Upper lobe of left lung (tissue), 6 donors: ENCODE measurements around the gene SHOC2. TPM values are rescaled to one million over a fixed set of nuclear protein-coding genes. Genes with fewer than 3 reads are reported as not detected.

Experiments
- ATAC-seq, 2 donors: fragments of 200-7000 bp; cut with Tn5 transposase; one replicate each; pipeline ENCODE4 v1.9.1; 2022; ENCODE audit warnings: mild to moderate bottlenecking in 2 of 2, moderate library complexity in 2 of 2; ENCODE audit not compliant: low FRiP score in 2 of 2
- DNase-seq, 2 donors: peaks; one replicate each; pipeline ENCODE4 v3.0.0-alpha.2; 2019 to 2020
- H3K27ac ChIP-seq, 4 donors: fragments of 200-600 bp; sonication (generic); one replicate each; pipeline ENCODE4 v1.5.1; 2016 to 2019
- H3K27me3 ChIP-seq, 4 donors: fragments of 200-600 bp; sonication (generic); one replicate each; pipeline ENCODE4 v1.5.1; 2017 to 2019
- H3K36me3 ChIP-seq, 4 donors: fragments of 200-600 bp; sonication (generic); one replicate each; pipeline ENCODE4 v1.5.1; 2016 to 2019
- H3K4me1 ChIP-seq, 4 donors: fragments of 200-600 bp; sonication (generic); one replicate each; pipeline ENCODE4 v1.5.1; 2018 to 2019
- H3K4me3 ChIP-seq, 4 donors: fragments of 200-600 bp; sonication (generic); one replicate each; pipeline ENCODE4 v1.5.1; 2017 to 2019; ENCODE audit warnings: mild to moderate bottlenecking in 2 of 4, moderate library complexity in 1 of 4
- H3K9me3 ChIP-seq, 4 donors: fragments of 200-600 bp; sonication (generic); one replicate each; pipeline ENCODE4 v1.5.1; 2018 to 2019
- EP300 ChIP-seq, 4 donors: sonication (generic); formaldehyde crosslinking; IDR thresholded peaks; one replicate each; pipeline ENCODE4 v1.5.1; 2017; ENCODE audit warnings: antibody characterized with exemption in 4 of 4, control low read depth in 2 of 4
- POLR2A ChIP-seq, 4 donors: fragments of 450-650 bp; IDR thresholded peaks; one replicate each; pipeline ENCODE4 v1.5.1; 2016 to 2017; ENCODE audit warnings: antibody characterized with exemption in 4 of 4, mild to moderate bottlenecking in 2 of 4
- POLR2AphosphoS5 ChIP-seq, 2 donors: sonication (generic); formaldehyde crosslinking; IDR thresholded peaks; one replicate each; pipeline ENCODE4 v1.5.1; 2017; ENCODE audit warnings: antibody characterized with exemption in 2 of 2
- WGBS, 2 donors: methylation state at CpG; one replicate each; pipeline ENCODE4 v1.1.5; 2017 to 2018; 5-methylcytosine and 5-hydroxymethylcytosine counted together
- total RNA-seq, 6 donors: library from RNA; depleted of rRNA in 4 of 6; stranded (reverse); fragments of >200 nt in 4 of 6; gene quantifications; one replicate each; pipeline versions ENCODE4 v1.1.0 to v1.2.1, GENCODE V29; 2016 to 2021
- TF ChIP-seq, protein P1 (sequence below), 6 experiments: fragments of 450-650 bp in 4 of 6; fragments of 200-600 bp in 2 of 6; sonication (generic) in 2 of 6; IDR thresholded peaks; one replicate each; pipeline ENCODE4 v1.5.1; 2016 to 2019; ENCODE audit warnings: antibody characterized with exemption in 6 of 6
- donor health status: DM: no; HTN: no; CAD: no; lungs with moderate emphysema.
- donor health status: DM: no; HTN: yes; CAD: no; lungs with severe emphysema.

The SHOC2 gene
- total RNA-seq, 6 donors from 2014 or later: 24.2 to 117 (median 41.6) TPM

DNA sequence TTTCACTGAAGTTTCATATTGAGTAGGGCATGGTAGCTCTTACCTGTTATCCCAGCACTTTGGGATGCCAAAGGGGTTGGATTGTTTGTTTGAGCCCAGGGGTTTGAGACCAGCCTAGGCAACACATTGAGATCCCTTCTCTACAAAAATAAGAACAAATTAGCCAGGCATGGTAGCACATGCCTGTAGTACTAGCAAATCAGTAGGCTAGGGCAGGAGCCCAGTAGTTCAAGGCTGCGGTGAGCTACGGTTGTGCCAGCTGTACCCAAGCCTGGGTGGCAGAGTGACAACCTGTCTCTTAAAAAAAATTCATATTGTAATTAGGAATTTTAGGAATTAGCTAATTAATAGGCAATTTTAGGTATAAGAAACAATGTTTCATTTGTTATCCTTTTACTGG is 18.4 kb upstream of the SHOC2 start:
- TF ChIP-seq POLR2A (IDR thresholded peaks at IDR 0.05): no peak
- TF ChIP-seq, protein P1, sequence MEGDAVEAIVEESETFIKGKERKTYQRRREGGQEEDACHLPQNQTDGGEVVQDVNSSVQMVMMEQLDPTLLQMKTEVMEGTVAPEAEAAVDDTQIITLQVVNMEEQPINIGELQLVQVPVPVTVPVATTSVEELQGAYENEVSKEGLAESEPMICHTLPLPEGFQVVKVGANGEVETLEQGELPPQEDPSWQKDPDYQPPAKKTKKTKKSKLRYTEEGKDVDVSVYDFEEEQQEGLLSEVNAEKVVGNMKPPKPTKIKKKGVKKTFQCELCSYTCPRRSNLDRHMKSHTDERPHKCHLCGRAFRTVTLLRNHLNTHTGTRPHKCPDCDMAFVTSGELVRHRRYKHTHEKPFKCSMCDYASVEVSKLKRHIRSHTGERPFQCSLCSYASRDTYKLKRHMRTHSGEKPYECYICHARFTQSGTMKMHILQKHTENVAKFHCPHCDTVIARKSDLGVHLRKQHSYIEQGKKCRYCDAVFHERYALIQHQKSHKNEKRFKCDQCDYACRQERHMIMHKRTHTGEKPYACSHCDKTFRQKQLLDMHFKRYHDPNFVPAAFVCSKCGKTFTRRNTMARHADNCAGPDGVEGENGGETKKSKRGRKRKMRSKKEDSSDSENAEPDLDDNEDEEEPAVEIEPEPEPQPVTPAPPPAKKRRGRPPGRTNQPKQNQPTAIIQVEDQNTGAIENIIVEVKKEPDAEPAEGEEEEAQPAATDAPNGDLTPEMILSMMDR (IDR thresholded peaks at IDR 0.05): no peak
- TF ChIP-seq POLR2AphosphoS5 (IDR thresholded peaks at IDR 0.05): no peak
- TF ChIP-seq EP300 (IDR thresholded peaks at IDR 0.05): no peak
- WGBS, 2 donors: 97 to 100% methylated on average over 2 of the region's 2 CpGs
- H3K4me1 ChIP-seq: peaks cover 0 to 6% (median 0%) of the 10 kb centered on the region in 4 donors
- DNase-seq (no peak), ATAC-seq (no peak)
- no peaks in the 10 kb centered on the region for H3K9me3 ChIP-seq
- H3K36me3 ChIP-seq: peaks cover 0 to 45% (median 13%) of the 10 kb centered on the region in 4 donors
- no peak overlapping the region for H3K4me3 ChIP-seq
- H3K27me3 ChIP-seq: no peaks in the 10 kb centered on the region
- no peak overlapping the region for H3K27ac ChIP-seq

DNA sequence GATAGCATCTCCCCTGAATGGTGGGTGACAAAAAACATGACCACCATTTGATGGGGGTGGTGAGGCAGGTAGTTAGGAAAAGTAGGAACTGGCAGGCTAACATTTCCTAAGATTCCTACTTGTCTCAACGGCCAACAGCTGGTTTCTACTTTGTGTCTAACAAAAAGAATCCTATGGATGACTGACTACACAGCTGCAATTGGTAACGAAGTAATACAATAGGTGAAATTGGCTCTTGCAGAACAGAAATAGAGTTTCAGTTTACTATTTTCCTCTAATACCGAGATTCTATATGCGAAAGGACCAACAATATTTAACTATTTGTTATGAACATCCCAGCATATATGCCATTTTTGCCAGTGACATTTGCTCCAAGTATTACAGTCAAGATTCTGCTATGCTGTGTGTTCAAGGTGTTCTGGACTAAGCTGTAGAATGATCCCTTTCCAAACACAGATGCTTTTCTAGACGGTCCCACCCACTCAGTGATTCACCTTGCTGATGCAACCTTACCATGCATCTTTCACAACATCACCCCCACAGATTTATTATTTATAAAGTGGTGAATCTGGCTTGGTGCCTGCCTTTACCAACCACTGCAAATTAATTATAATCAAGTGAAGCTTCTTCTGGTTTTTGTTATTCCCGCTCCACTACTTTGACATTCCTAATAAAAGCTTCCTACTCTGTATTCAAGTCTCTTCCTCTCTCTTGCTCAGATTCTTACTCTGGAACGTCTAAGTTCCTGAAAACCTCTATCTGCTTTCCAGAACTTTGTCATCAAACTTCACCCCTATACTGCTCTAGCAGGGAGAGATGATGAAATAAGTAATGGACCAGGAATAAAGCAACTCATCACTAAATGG is 17.2 kb upstream of the SHOC2 start:
- Histone ChIP-seq H3K27me3 (no peaks in the 10 kb centered on the region), H3K4me1 (peaks cover 0 to 6% (median 0%) of the 10 kb centered on the region in 4 donors), H3K27ac (no peak overlapping the region), H3K4me3 (no peak overlapping the region), H3K36me3 (peaks cover 0 to 35% (median 13%) of the 10 kb centered on the region in 4 donors), H3K9me3 (no peaks in the 10 kb centered on the region)
- 80 to 85% methylated on average over 7 of the region's 7 CpGs for whole genome bisulfite sequencing, 2 donors
- ATAC-seq: no peak
- TF ChIP-seq POLR2A (IDR thresholded peaks at IDR 0.05) (no peak), POLR2AphosphoS5 (IDR thresholded peaks at IDR 0.05) (no peak), EP300 (IDR thresholded peaks at IDR 0.05) (no peak)
- TF ChIP-seq, protein P1 (IDR thresholded peaks at IDR 0.05): no peak
- no peak for DNase-seq

DNA sequence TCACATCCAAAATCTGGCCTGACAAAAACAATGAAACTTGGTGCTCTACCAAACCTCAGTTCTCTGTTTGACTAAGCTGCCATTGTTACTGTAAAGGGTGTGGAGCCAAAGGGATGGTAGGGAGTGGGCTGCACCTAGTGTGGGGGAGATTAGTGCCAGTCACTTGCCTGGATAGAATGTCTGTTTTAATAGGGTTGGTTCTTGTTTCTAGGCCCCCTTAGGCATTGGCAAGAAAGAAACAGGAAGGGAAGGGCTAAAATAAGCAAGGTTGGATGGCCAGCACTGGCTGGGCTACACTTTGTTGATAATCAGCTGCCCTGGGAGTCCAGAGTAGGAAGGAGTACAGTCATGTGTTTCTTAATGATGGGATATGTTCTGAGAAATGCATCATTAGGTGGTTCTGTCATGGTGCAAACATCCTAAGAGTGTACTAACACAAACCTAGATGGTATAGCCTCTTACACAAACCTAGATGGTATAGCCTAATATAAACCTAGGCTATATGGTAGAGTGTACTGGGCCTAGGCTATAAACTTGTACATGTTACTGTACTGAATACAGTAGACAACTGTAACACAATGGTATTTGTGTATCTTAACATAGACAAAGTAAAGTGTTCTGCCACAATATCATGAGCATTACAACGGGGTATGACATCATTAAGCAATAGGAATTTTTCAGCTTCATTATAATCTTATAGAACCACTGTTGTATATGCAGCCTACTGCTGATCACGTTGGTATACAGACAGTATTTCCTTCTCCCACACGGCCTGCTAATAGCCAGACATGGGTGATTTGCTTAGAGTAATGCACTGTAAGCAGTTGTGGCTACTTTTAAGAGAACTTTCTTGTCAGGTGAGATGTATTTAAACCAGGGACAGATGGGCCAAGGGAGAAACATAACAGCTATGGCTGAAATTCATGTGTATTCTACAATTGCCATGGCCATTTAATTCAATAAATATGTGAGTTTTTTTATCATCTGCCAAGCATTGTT is 15.8 kb upstream of the SHOC2 start:
- TF ChIP-seq EP300 (IDR thresholded peaks at IDR 0.05): no peak
- no peak for TF ChIP-seq POLR2A (IDR thresholded peaks at IDR 0.05)
- no peak for TF ChIP-seq POLR2AphosphoS5 (IDR thresholded peaks at IDR 0.05)
- TF ChIP-seq, protein P1 (IDR thresholded peaks at IDR 0.05): no peak
- no peaks in the 10 kb centered on the region for H3K9me3 ChIP-seq
- ATAC-seq (no peak), DNase-seq (no peak)
- no peak overlapping the region for H3K27ac ChIP-seq
- peaks cover 0 to 6% (median 0%) of the 10 kb centered on the region in 4 donors for H3K4me1 ChIP-seq
- no peak overlapping the region for H3K4me3 ChIP-seq
- no peaks in the 10 kb centered on the region for H3K27me3 ChIP-seq
- H3K36me3 ChIP-seq: peaks cover 0 to 23% (median 11%) of the 10 kb centered on the region in 4 donors
- WGBS, 2 donors: 85 to 93% methylated on average over 3 of the region's 3 CpGs

DNA sequence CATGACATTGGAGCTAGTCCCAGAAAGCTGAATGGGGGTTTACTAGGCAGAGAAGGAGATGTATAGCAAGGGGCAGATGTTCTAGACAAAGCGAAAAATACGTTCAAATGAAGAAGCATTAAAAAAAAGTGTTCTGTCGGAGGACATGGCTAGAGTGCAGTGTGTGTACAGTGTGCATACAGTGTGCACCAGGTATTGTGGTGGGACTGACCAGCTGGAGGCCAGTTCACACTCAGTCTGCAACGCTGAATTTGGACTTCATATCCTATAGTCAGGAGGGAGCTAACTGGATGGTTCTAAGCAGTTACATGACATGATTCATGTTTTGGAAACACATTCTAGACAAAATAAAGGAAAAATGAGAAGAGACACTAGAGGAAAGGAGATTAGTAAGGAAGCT is 9.3 kb upstream of the SHOC2 start:
- Histone ChIP-seq H3K27ac (no peak overlapping the region), H3K4me1 (no peaks in the 10 kb centered on the region), H3K9me3 (no peaks in the 10 kb centered on the region), H3K36me3 (no peaks in the 10 kb centered on the region), H3K4me3 (no peak overlapping the region), H3K27me3 (no peaks in the 10 kb centered on the region)
- DNase-seq (no peak), ATAC-seq (no peak)
- WGBS, 2 donors: 80 to 84% methylated on average over 4 of the region's 4 CpGs
- TF ChIP-seq POLR2AphosphoS5 (IDR thresholded peaks at IDR 0.05) (no peak), EP300 (IDR thresholded peaks at IDR 0.05) (no peak)
- TF ChIP-seq, protein P1 (IDR thresholded peaks at IDR 0.05): no peak
